Effector memory CD4-positive, alpha-beta T cell (primary cell): ENCODE measurements around the gene PMIS2.

Source experiments
- DNase-seq, 3 donors: peaks; one replicate each; pipeline ENCODE4 v3.0.0-alpha.2; 2020
- H3K27ac ChIP-seq: 2 replicates; pipeline ENCODE4 v1.7.0; 2013; ENCODE audit warnings: mild to moderate bottlenecking, low read length, moderate library complexity; ENCODE audit not compliant: insufficient read depth, poor library complexity, severe bottlenecking
- H3K27me3 ChIP-seq: replicated peaks from 2 replicates; pipeline ENCODE4 v1.7.0; 2013; ENCODE audit warnings: mild to moderate bottlenecking, low read length; ENCODE audit not compliant: insufficient read depth, control insufficient read depth, poor library complexity, severe bottlenecking
- H3K36me3 ChIP-seq: 2 replicates; pipeline ENCODE4 v1.7.0; 2013; ENCODE audit warnings: mild to moderate bottlenecking, low read length, moderate library complexity; ENCODE audit not compliant: control insufficient read depth, insufficient read depth
- H3K4me1 ChIP-seq: 2 replicates; pipeline ENCODE4 v1.7.0; 2013; ENCODE audit warnings: low read length, mild to moderate bottlenecking; ENCODE audit not compliant: control insufficient read depth, insufficient read depth, poor library complexity, severe bottlenecking
- H3K4me3 ChIP-seq: 2 replicates; pipeline ENCODE4 v1.7.0; 2013; ENCODE audit warnings: low read length, low read depth, mild to moderate bottlenecking; ENCODE audit not compliant: insufficient read depth, poor library complexity, severe bottlenecking
- H3K9me3 ChIP-seq: 2 replicates; pipeline ENCODE4 v1.7.0; 2013; ENCODE audit warnings: mild to moderate bottlenecking, low read length, moderate library complexity; ENCODE audit not compliant: control insufficient read depth

The PMIS2 gene

DNA sequence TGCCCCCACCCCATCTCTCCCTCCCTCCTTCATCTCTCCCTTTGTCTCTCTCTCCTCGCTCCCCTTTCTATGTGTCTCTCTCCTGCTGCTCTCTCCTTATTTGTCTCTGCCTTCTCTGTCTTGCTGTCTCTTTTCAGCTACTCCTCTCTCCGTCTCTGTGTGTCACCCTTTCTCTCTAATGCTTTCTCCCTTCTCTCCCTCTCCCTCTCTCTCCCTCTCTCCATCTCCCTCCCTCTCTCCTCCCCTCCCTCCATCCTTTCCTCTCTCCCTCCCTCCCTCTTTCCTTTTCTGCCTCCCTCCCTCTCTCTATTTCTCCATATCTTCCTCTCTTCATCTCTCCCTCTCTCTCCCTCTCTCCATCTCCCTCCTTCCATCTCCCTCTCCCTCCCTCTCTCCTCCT, 23.2 kb upstream of the PMIS2 start:
- Histone ChIP-seq H3K9me3 (no peaks in the 10 kb centered on the region), H3K36me3 (no peaks in the 10 kb centered on the region), H3K4me3 (no peak overlapping the region), H3K27me3 (peaks cover 10% of the 10 kb centered on the region), H3K27ac (no peak overlapping the region), H3K4me1 (peaks cover 8% of the 10 kb centered on the region)
- DNase-seq, result no peak

DNA sequence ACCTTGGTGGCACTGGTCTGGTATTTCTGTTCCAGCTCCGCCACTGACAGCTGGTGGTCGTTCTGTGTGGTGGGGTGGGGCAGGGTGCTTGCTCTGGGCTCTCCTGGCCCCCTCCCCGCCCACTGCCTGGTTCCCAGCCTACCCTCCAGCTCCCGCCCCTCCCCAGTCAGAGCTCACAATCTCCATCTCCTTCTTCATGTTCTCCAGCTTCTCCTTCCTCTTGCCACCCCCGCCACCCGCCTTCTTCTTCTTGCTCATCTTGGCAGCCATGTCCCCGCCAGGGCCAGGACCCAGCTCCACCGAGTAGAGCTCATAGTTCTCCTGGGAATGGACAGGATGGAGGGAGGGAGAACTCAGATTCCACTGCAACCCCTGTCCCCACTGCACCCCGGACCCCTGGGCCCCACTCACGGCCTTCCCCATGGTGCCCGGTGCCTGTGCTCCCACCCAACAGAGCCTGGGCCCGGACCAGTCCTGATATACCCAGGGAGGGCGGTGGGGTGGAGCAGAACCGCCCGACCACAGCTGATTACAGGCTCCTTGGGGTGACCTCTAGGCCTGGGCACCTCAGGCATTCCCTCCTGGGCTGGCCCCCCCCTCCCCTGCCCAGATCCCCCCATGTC, 22.7 kb upstream of the PMIS2 start, which contains the start of gene ATP4A:
Gene ATP4A, minus strand, starts transcription at position 452 of the 623 bp plus-strand sequence. Its CDS starts 29 bp downstream, at position 423.
- no peaks in the 10 kb centered on the region for H3K36me3 ChIP-seq
- no peak within 1 kb of the TSS for H3K4me3 ChIP-seq
- no peak for DNase-seq
- H3K27me3 ChIP-seq, result peaks cover 10% of the 10 kb centered on the region
- peaks cover 2% of the 10 kb centered on the region for H3K4me1 ChIP-seq
- no peak within 1 kb of the TSS for H3K27ac ChIP-seq
- no peaks in the 10 kb centered on the region for H3K9me3 ChIP-seq

DNA sequence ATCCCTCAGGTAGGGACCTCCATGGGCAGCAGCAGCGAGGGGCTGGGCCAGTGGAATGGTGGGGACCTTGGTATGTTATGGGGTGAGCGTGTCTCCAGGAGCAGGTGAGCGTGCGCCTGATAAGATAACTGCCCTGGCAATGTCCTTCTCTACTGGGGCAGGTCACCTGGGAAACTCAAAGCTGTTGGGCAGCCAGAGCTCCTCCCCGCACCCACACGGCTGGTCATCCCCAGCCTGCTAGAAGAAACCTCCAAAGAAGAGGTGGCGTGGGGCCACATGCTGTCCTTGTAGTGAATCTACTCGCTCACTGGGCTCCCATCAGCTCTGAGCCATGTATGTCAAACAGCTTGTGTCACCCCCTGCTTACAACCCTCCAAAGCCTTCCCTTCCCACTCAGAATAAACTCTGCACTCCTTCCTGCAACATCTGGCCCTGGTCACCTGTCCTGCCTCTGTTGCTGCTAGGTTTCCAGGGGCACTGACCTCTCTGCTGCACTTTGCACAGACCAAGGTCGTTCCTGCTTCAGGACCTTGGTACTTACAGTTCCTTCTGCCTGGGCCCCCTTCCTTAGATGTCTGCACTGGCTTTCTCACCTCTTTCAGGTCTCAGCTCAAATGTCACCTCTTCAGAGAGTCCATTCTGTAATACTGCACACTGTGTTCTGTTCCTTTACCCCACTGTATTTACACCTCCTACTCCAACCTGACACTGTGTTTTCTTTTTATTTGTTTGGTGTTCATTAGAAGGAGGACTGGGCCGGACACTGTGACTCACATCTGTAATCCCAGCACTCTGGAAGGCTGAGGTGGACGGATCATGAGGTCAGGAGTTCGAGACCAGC, 20.7 kb upstream of the PMIS2 start:
- H3K9me3 ChIP-seq, result no peaks in the 10 kb centered on the region
- H3K4me1 ChIP-seq, result no peaks in the 10 kb centered on the region
- H3K36me3 ChIP-seq, result no peaks in the 10 kb centered on the region
- no peak overlapping the region for H3K4me3 ChIP-seq
- no peak overlapping the region for H3K27ac ChIP-seq
- H3K27me3 ChIP-seq, result peaks cover 4% of the 10 kb centered on the region
- no peak for DNase-seq

GRCh38 chr19:35566738-35567137, 19.2 kb upstream of the PMIS2 start:
- Histone ChIP-seq H3K4me1 (no peaks in the 10 kb centered on the region), H3K36me3 (no peaks in the 10 kb centered on the region), H3K27ac (no peak overlapping the region), H3K27me3 (peaks cover 4% of the 10 kb centered on the region), H3K4me3 (no peak overlapping the region), H3K9me3 (no peaks in the 10 kb centered on the region)
- no peak for DNase-seq

- no peaks in the 10 kb centered on the region for H3K9me3 ChIP-seq
- no peaks in the 10 kb centered on the region for H3K36me3 ChIP-seq
- no peak overlapping the region for H3K27ac ChIP-seq
- peaks cover 4% of the 10 kb centered on the region for H3K27me3 ChIP-seq
- no peak overlapping the region for H3K4me3 ChIP-seq
- no peaks in the 10 kb centered on the region for H3K4me1 ChIP-seq
- no peak for DNase-seq
Observed at GRCh38 chr19:35569281-35569781, 16.6 kb upstream of the PMIS2 start.

- Histone ChIP-seq H3K27ac (no peak overlapping the region), H3K27me3 (peaks cover 4% of the 10 kb centered on the region), H3K4me1 (no peaks in the 10 kb centered on the region), H3K36me3 (no peaks in the 10 kb centered on the region), H3K4me3 (no peak overlapping the region), H3K9me3 (no peaks in the 10 kb centered on the region)
- no peak for DNase-seq
Observed at GRCh38 chr19:35571406-35571965, 14.5 kb upstream of the PMIS2 start.

GRCh38 chr19:35577918-35578317, 8.1 kb upstream of the PMIS2 start:
- Histone ChIP-seq H3K9me3 (no peaks in the 10 kb centered on the region), H3K4me3 (no peak overlapping the region), H3K4me1 (no peaks in the 10 kb centered on the region), H3K27me3 (no peaks in the 10 kb centered on the region), H3K36me3 (no peaks in the 10 kb centered on the region), H3K27ac (no peak overlapping the region)
- DNase-seq, result no peak

GRCh38 chr19:35578707-35579106, 7.3 kb upstream of the PMIS2 start:
- Histone ChIP-seq H3K27ac (no peak overlapping the region), H3K4me1 (no peaks in the 10 kb centered on the region), H3K4me3 (no peak overlapping the region), H3K36me3 (no peaks in the 10 kb centered on the region), H3K9me3 (no peaks in the 10 kb centered on the region), H3K27me3 (no peaks in the 10 kb centered on the region)
- DNase-seq, result no peak

GRCh38 chr19:35582760-35583159, 3.2 kb upstream of the PMIS2 start:
- Histone ChIP-seq H3K36me3 (no peaks in the 10 kb centered on the region), H3K4me3 (no peak overlapping the region), H3K9me3 (no peaks in the 10 kb centered on the region), H3K27me3 (no peaks in the 10 kb centered on the region), H3K4me1 (no peaks in the 10 kb centered on the region), H3K27ac (no peak overlapping the region)
- no peak for DNase-seq

GRCh38 chr19:35587321-35587720, 1.3 kb downstream of the PMIS2 start:
- Histone ChIP-seq H3K4me1 (no peaks in the 10 kb centered on the region), H3K9me3 (no peaks in the 10 kb centered on the region), H3K27me3 (no peaks in the 10 kb centered on the region), H3K27ac (no peak overlapping the region), H3K4me3 (no peak overlapping the region), H3K36me3 (no peaks in the 10 kb centered on the region)
- DNase-seq, result no peak
